Common myeloid progenitor, CD34-positive (primary cell): ENCODE results near the gene TBC1D2B.

Experiments used
- CTCF ChIA-PET: fragments of 350-600 bp; sonication (Branson Sonifier 250); formaldehyde crosslinking; loops from one replicate; lab custom pipeline; 2021; ENCODE audit warnings: antibody characterized with exemption; lab: Charles Lee
- POLR2A ChIA-PET: fragments of 350-600 bp; sonication (Branson Sonifier 250); formaldehyde crosslinking; loops from one replicate; lab custom pipeline; 2021; ENCODE audit warnings: antibody characterized with exemption; lab: Charles Lee
- DNase-seq, 3 donors: peaks; one replicate each; pipeline versions ENCODE4 v3.0.0 to v3.0.0-alpha.2; 2013
- H3K27ac ChIP-seq, 2 experiments: 1 replicate in 1 of 2; 2 replicates in 1 of 2; pipeline ENCODE4 v1.7.0; 2013; ENCODE audit warnings: inconsistent platforms in 2 of 2, low read length in 2 of 2, mild to moderate bottlenecking in 2 of 2, low read depth in 1 of 2, moderate library complexity in 1 of 2; ENCODE audit not compliant: severe bottlenecking in 2 of 2, insufficient read depth in 1 of 2, poor library complexity in 1 of 2
- H3K27me3 ChIP-seq, 5 experiments: replicated peaks in 2 of 5; 1 replicate in 3 of 5; 2 replicates in 2 of 5; pipeline versions ENCODE4 v1.6.1 to v1.7.0; 2013; ENCODE audit warnings: low read length in 4 of 5, mild to moderate bottlenecking in 2 of 5, moderate library complexity in 2 of 5, inconsistent platforms in 1 of 5; ENCODE audit not compliant: insufficient read depth in 5 of 5, control insufficient read depth in 4 of 5
- H3K36me3 ChIP-seq, 4 experiments: 1 replicate in 2 of 4; 2 replicates in 2 of 4; pipeline versions ENCODE4 v1.6.1 to v1.7.0; 2013; ENCODE audit warnings: low read length in 3 of 4, control low read depth in 1 of 4, mild to moderate bottlenecking in 1 of 4; ENCODE audit not compliant: control insufficient read depth in 4 of 4, insufficient read depth in 4 of 4
- H3K4me1 ChIP-seq, 4 experiments: 1 replicate in 3 of 4; 2 replicates in 1 of 4; pipeline versions ENCODE4 v1.6.1 to v1.7.1; 2013; ENCODE audit warnings: low read length in 3 of 4, mild to moderate bottlenecking in 3 of 4, control low read depth in 1 of 4, inconsistent platforms in 1 of 4, moderate library complexity in 1 of 4; ENCODE audit not compliant: control insufficient read depth in 4 of 4, insufficient read depth in 4 of 4; ENCODE audit errors: control extremely low read depth in 1 of 4
- H3K4me3 ChIP-seq, 7 experiments: 1 replicate in 4 of 7; 2 replicates in 3 of 7; pipeline versions ENCODE4 v1.5.1 to v1.7.0; 2013; ENCODE audit warnings: mild to moderate bottlenecking in 7 of 7, low read length in 6 of 7, moderate library complexity in 6 of 7, inconsistent platforms in 2 of 7, low read depth in 2 of 7, control low read depth in 1 of 7; ENCODE audit not compliant: insufficient read depth in 4 of 7, control insufficient read depth in 1 of 7; ENCODE audit errors: extremely low read depth in 1 of 7
- H3K9me3 ChIP-seq, 5 experiments: 1 replicate in 4 of 5; 2 replicates in 1 of 5; pipeline versions ENCODE4 v1.6.1 to v1.7.1; 2013; ENCODE audit warnings: low read length in 4 of 5, mild to moderate bottlenecking in 2 of 5, inconsistent platforms in 1 of 5, low read depth in 1 of 5, moderate library complexity in 1 of 5; ENCODE audit not compliant: control insufficient read depth in 4 of 5, insufficient read depth in 2 of 5; ENCODE audit errors: control extremely low read depth in 1 of 5
- WGBS: methylation state at CpG from one replicate; pipeline ENCODE4 v1.1.5; 2013; ENCODE audit not compliant: insufficient coverage; 5-methylcytosine and 5-hydroxymethylcytosine counted together

TBC1D2B gene

GRCh38 chr15:78007211-78007931, 70.1 kb downstream of the TBC1D2B start:
- H3K9me3 ChIP-seq: no peaks in the 10 kb centered on the region
- no peaks in the 10 kb centered on the region for H3K27me3 ChIP-seq
- H3K4me3 ChIP-seq: no peak overlapping the region
- ChIA-PET CTCF (interaction anchor here (1.0 to 8.5 kb wide), 5 partner anchors 44 to 235 kb away, joined by 3 to 85 read pairs (median 4); no protein-coding TSS in a partner anchor), POLR2A (no interaction called here)
- DNase-seq: no peak
- no peaks in the 10 kb centered on the region for H3K4me1 ChIP-seq
- WGBS: 99% methylated on average over 10 of the region's 11 CpGs
- H3K36me3 ChIP-seq: peaks cover 27 to 89% (median 67%) of the 10 kb centered on the region in 4 experiments
- H3K27ac ChIP-seq: no peak overlapping the region

- WGBS: 96% methylated on average over 8 of the region's 13 CpGs
- Histone ChIP-seq H3K4me1 (no peaks in the 10 kb centered on the region), H3K4me3 (no peak overlapping the region), H3K9me3 (no peaks in the 10 kb centered on the region), H3K36me3 (peaks cover 22 to 85% (median 63%) of the 10 kb centered on the region in 4 experiments), H3K27ac (no peak overlapping the region), H3K27me3 (no peaks in the 10 kb centered on the region)
- no peak for DNase-seq
- CTCF ChIA-PET: interaction anchor here (0.5 to 8.5 kb wide), 9 partner anchors 10 to 236 kb away, joined by 3 to 85 read pairs (median 4); no protein-coding TSS in a partner anchor
- POLR2A ChIA-PET: no interaction called here
These were observed 70.8 kb downstream of the TBC1D2B start for GRCh38 chr15:78006567-78007205.

- no peak overlapping the region for H3K27ac ChIP-seq
- no peak overlapping the region for H3K4me3 ChIP-seq
- 90% methylated on average over 7 of the region's 10 CpGs for WGBS
- peaks cover 18 to 88% (median 68%) of the 10 kb centered on the region in 4 experiments for H3K36me3 ChIP-seq
- no peak for DNase-seq
- peaks cover 0 to 6% (median under 1%) of the 10 kb centered on the region in 4 experiments for H3K4me1 ChIP-seq
- ChIA-PET CTCF (interaction anchor here (0.6 to 8.5 kb wide), 8 partner anchors 10 to 235 kb away, joined by 3 to 85 read pairs (median 3); no protein-coding TSS in a partner anchor), POLR2A (no interaction called here)
- H3K9me3 ChIP-seq: no peaks in the 10 kb centered on the region
- no peaks in the 10 kb centered on the region for H3K27me3 ChIP-seq
These were observed 72.4 kb downstream of the TBC1D2B start for GRCh38 chr15:78004919-78005634.

GRCh38 chr15:78004222-78004727, 73.2 kb downstream of the TBC1D2B start:
- Histone ChIP-seq H3K9me3 (no peaks in the 10 kb centered on the region), H3K4me1 (peaks cover 0 to 6% (median under 1%) of the 10 kb centered on the region in 4 experiments), H3K27me3 (no peaks in the 10 kb centered on the region), H3K36me3 (peaks cover 18 to 90% (median 69%) of the 10 kb centered on the region in 4 experiments), H3K4me3 (no peak overlapping the region), H3K27ac (no peak overlapping the region)
- ChIA-PET CTCF (interaction anchor here (0.6 to 8.5 kb wide), 10 partner anchors 9 to 236 kb away, joined by 3 to 85 read pairs (median 3); no protein-coding TSS in a partner anchor), POLR2A (no interaction called here)
- WGBS: 98% methylated on average over 6 of the region's 9 CpGs
- no peak for DNase-seq

GRCh38 chr15:78003539-78004008, 73.9 kb downstream of the TBC1D2B start:
- Histone ChIP-seq H3K27me3 (no peaks in the 10 kb centered on the region), H3K36me3 (peaks cover 16 to 90% (median 68%) of the 10 kb centered on the region in 4 experiments), H3K4me1 (peaks cover 0 to 6% (median under 1%) of the 10 kb centered on the region in 4 experiments), H3K27ac (no peak overlapping the region), H3K9me3 (no peaks in the 10 kb centered on the region), H3K4me3 (no peak overlapping the region)
- no peak for DNase-seq
- POLR2A ChIA-PET: no interaction called here
- CTCF ChIA-PET: interaction anchor here (0.9 to 8.5 kb wide), 5 partner anchors 16 to 109 kb away, joined by 3 to 85 read pairs (median 4); no protein-coding TSS in a partner anchor
- 98% methylated on average over 12 of the region's 13 CpGs for WGBS

- peaks cover 0 to 6% (median under 1%) of the 10 kb centered on the region in 4 experiments for H3K4me1 ChIP-seq
- POLR2A ChIA-PET: no interaction called here
These were observed 74.5 kb downstream of the TBC1D2B start for GRCh38 chr15:78002996-78003395.

More at GRCh38 chr15:78002996-78003395, 74.5 kb downstream of the TBC1D2B start:
- no peak for DNase-seq
- Histone ChIP-seq H3K27me3 (no peaks in the 10 kb centered on the region), H3K4me3 (no peak overlapping the region), H3K36me3 (peaks cover 18 to 90% (median 69%) of the 10 kb centered on the region in 4 experiments), H3K9me3 (no peaks in the 10 kb centered on the region), H3K27ac (peak overlapping the region in 1 of 2 experiments; percentile 25)
- CTCF ChIA-PET: interaction anchor here (1.5 to 8.5 kb wide), 3 partner anchors 73 to 109 kb away, joined by 4 to 85 read pairs (median 6); no protein-coding TSS in a partner anchor
- 93% methylated on average over 6 of the region's 7 CpGs for WGBS
